ENCODE data around the gene MAP2K3.
"Not testable (repeated sequence)": the region's sequence is repeated elsewhere in the genome, so short reads cannot be mapped to it uniquely, and the experiment has no call there.

GRCh38 chr17:21344801-21345200 is 60.3 kb downstream of the MAP2K3 start:
- not testable (repeated sequence) for TF ChIP-seq CTCF, EZH2phosphoT487, EZH2 (IDR thresholded peaks at IDR 0.05)
